ENCODE results near the gene THEM5. TPM values are rescaled to one million over a fixed set of nuclear protein-coding genes. Genes with fewer than 3 reads are reported as not detected.

Gene THEM5
- total RNA-seq, 1 experiment from 2014 or later, result not detected

GRCh38 chr1:151849126-151849525, 4.4 kb downstream of the THEM5 start:
- no peak overlapping the region for H3K9ac ChIP-seq (ENCODE audit: low read length)
- intact Hi-C loops (cut with micrococcal nuclease), result no loop called here
- no peak overlapping the region for H3K4me2 ChIP-seq (ENCODE audit: low read length)
- no peaks in the 10 kb centered on the region for H3K9me3 ChIP-seq (ENCODE audit: control insufficient read depth in 1 of 2, insufficient read depth in 1 of 2, low read depth in 1 of 2, low read length in 2 of 2)
- no peaks in the 10 kb centered on the region for H4K20me1 ChIP-seq (ENCODE audit: insufficient read depth)
- H3K27me3 ChIP-seq (ENCODE audit: insufficient read depth, low read length), result peaks cover 6% of the 10 kb centered on the region; the same call in 1 of the 2 replicates
- ChIA-PET RAD21 (ENCODE audit: low non-redundant PET in 1 of 2, low total read pairs in 2 of 2, uncharacterized antibody in 2 of 2, unreplicated experiment in 2 of 2) (no interaction called here), POLR2A (no interaction called here), CTCF (no interaction called here)
- no peak for TF ChIP-seq MAX (IDR thresholded peaks at IDR 0.05)
- TF ChIP-seq REST (IDR thresholded peaks at IDR 0.05; ENCODE audit: low read depth), result no peak
- TF ChIP-seq JUND (IDR thresholded peaks at IDR 0.05), result no peak
- no peak for TF ChIP-seq SIN3A (IDR thresholded peaks at IDR 0.05; ENCODE audit: low read depth)
- no peak for TF ChIP-seq SRF (IDR thresholded peaks at IDR 0.05; ENCODE audit: low read depth)
- no peak for TF ChIP-seq SP1 (IDR thresholded peaks at IDR 0.05; ENCODE audit: low read depth)
- no peak for TF ChIP-seq POLR2A (IDR thresholded peaks at IDR 0.05; ENCODE audit: borderline replicate concordance, extremely low read depth, insufficient read depth, insufficient read length)
- no peak for TF ChIP-seq EZH2phosphoT487 (IDR thresholded peaks at IDR 0.05; ENCODE audit: borderline replicate concordance)
- TF ChIP-seq YY1 (IDR thresholded peaks at IDR 0.05; ENCODE audit: extremely low read depth, insufficient replicate concordance, low read depth, low read length), result no peak
- TF ChIP-seq CBX3 (IDR thresholded peaks at IDR 0.05; ENCODE audit: low read depth), result no peak
- TF ChIP-seq RAD21 (IDR thresholded peaks at IDR 0.05; ENCODE audit: low read depth), result no peak
- no peak for TF ChIP-seq ZBTB33 (IDR thresholded peaks at IDR 0.05; ENCODE audit: extremely low read depth, insufficient replicate concordance, low read length)
- TF ChIP-seq ATF3 (IDR thresholded peaks at IDR 0.05), result no peak
- TF ChIP-seq ZNF274 (IDR thresholded peaks at IDR 0.05; ENCODE audit: low read depth, low read length), result no peak
- no peak for TF ChIP-seq ELF1 (IDR thresholded peaks at IDR 0.05; ENCODE audit: borderline replicate concordance, low read depth)
- TF ChIP-seq EGR1 (IDR thresholded peaks at IDR 0.05; ENCODE audit: low read depth), result no peak
- TF ChIP-seq FOSL1 (IDR thresholded peaks at IDR 0.05; ENCODE audit: low read depth), result no peak
- H3K9me2 ChIP-seq (ENCODE audit: insufficient read depth), result no peaks in the 10 kb centered on the region
- H3K4me1 ChIP-seq (ENCODE audit: control insufficient read depth in 1 of 2, insufficient read depth in 2 of 2, low read length in 2 of 2), result peaks cover 0 to 12% of the 10 kb centered on the region in 2 experiments; a peak in 2 of 4 replicates
- no peak for DNase-seq (ENCODE audit: low read depth, low spot score)
- no peak overlapping the region for H3K4me3 ChIP-seq (replicated peaks in 1 of 2; ENCODE audit: low read depth in 1 of 2, low read length in 2 of 2)
- no peak overlapping the region for H3K27ac ChIP-seq (ENCODE audit: low read depth, low read length)
- no peaks in the 10 kb centered on the region for H3K79me2 ChIP-seq (ENCODE audit: insufficient read depth, low read length)
- no peak for ATAC-seq
- H3K36me3 ChIP-seq (ENCODE audit: control insufficient read depth in 1 of 2, insufficient read depth in 2 of 2, low read length in 2 of 2), result no peaks in the 10 kb centered on the region
- H2AFZ ChIP-seq (ENCODE audit: low read depth, low read length, poor library complexity, severe bottlenecking), result no peak overlapping the region
- no TSS peak for BruUV-seq (replicated peaks)
